Stimulated activated CD8-positive, alpha-beta memory T cell treated with anti-CD3 and anti-CD28 coated beads, Interleukin-7, amount 100 ng/mL, for 48 hours (primary cell): Measurements from ENCODE around the gene CELF6.

ENCODE experiments used
- DNase-seq, 2 donors: peaks; one replicate each; pipeline ENCODE4 v3.0.0-alpha.2; 2020; ENCODE audit warnings: low read depth in 1 of 2; ENCODE audit errors: extremely low read depth in 1 of 2

Gene CELF6

GRCh38 chr15:72319985-72320671 lies at the start of gene CELF6:
CELF6 (minus strand) TSS chr15:72320157; CDS start chr15:72319874, 283 bp downstream.
- DNase-seq = peak; percentile 44 to 65

GRCh38 chr15:72368899-72369298 lies 48.9 kb upstream of the CELF6 start:
- DNase-seq = no peak

- no peak for DNase-seq
Observed at GRCh38 chr15:72368325-72368724, 48.4 kb upstream of the CELF6 start.

- DNase-seq = peak in 1 of 2 donors; percentile 8
Observed at GRCh38 chr15:72365844-72366243, 45.9 kb upstream of the CELF6 start.

- no peak for DNase-seq
Observed at GRCh38 chr15:72361176-72361575, 41.2 kb upstream of the CELF6 start.

- DNase-seq = no peak
Observed at GRCh38 chr15:72358650-72359171, 38.8 kb upstream of the CELF6 start.

- DNase-seq = no peak
Observed at GRCh38 chr15:72358121-72358520, 38.2 kb upstream of the CELF6 start.

- no peak for DNase-seq
Observed at GRCh38 chr15:72354496-72354895, 34.5 kb upstream of the CELF6 start.

GRCh38 chr15:72353266-72353665 lies 33.3 kb upstream of the CELF6 start:
- no peak for DNase-seq

GRCh38 chr15:72345806-72346205 lies 25.8 kb upstream of the CELF6 start:
- DNase-seq = no peak

- no peak for DNase-seq
Observed at GRCh38 chr15:72345280-72345679, 25.3 kb upstream of the CELF6 start.

GRCh38 chr15:72344602-72345001 lies 24.6 kb upstream of the CELF6 start:
- DNase-seq = no peak

GRCh38 chr15:72342385-72342784 lies 22.4 kb upstream of the CELF6 start:
- DNase-seq = no peak

GRCh38 chr15:72341361-72341760 lies 21.4 kb upstream of the CELF6 start:
- DNase-seq = no peak

GRCh38 chr15:72340366-72340765 lies 20.4 kb upstream of the CELF6 start:
- no peak for DNase-seq

- no peak for DNase-seq
Observed at GRCh38 chr15:72339777-72340177, 19.8 kb upstream of the CELF6 start.

GRCh38 chr15:72338617-72339321 lies 18.8 kb upstream of the CELF6 start:
- no peak for DNase-seq

GRCh38 chr15:72338148-72338547 lies 18.2 kb upstream of the CELF6 start:
- no peak for DNase-seq

GRCh38 chr15:72334842-72335241 lies 14.9 kb upstream of the CELF6 start:
- DNase-seq = no peak

- DNase-seq = no peak
Observed at GRCh38 chr15:72331021-72331420, 11.1 kb upstream of the CELF6 start.

- DNase-seq = no peak
Observed at GRCh38 chr15:72323752-72324151, 3.8 kb upstream of the CELF6 start.

- DNase-seq = peak in 1 of 2 donors; percentile 15
Observed at GRCh38 chr15:72319360-72319984, 485 bp downstream of the CELF6 start.
